Activated CD4-positive, alpha-beta T cell treated with anti-CD3 and anti-CD28 coated beads, Interleukin-2, amount 10 ng/mL, durations not matched to agents 24 days and 14 days (primary cell): ENCODE results near the gene CCDC69. TPM values are rescaled to one million over a fixed set of nuclear protein-coding genes. Genes with fewer than 3 reads are reported as not detected.
"Not testable (repeated sequence)": the region's sequence is repeated elsewhere in the genome, so short reads cannot be mapped to it uniquely, and the experiment has no call there.

Source experiments
- DNase-seq: peaks from one replicate; pipeline ENCODE4 v3.0.0; 2022
- H3K27ac Mint-ChIP-seq: one replicate; pipeline ENCODE4 v1.8.0; 2022; ENCODE audit warnings: mild to moderate bottlenecking, mixed read lengths
- H3K27me3 Mint-ChIP-seq: one replicate; pipeline ENCODE4 v1.8.0; 2022; ENCODE audit warnings: mixed read lengths
- H3K36me3 Mint-ChIP-seq: one replicate; pipeline ENCODE4 v1.8.0; 2022; ENCODE audit warnings: low read depth, mild to moderate bottlenecking, mixed read lengths
- H3K4me1 Mint-ChIP-seq: one replicate; pipeline ENCODE4 v1.8.0; 2021; ENCODE audit warnings: mixed read lengths
- H3K4me3 Mint-ChIP-seq: one replicate; pipeline ENCODE4 v1.8.0; 2022; ENCODE audit warnings: mild to moderate bottlenecking, moderate library complexity, mixed read lengths
- H3K9me3 Mint-ChIP-seq: one replicate; pipeline ENCODE4 v1.8.0; 2021; ENCODE audit warnings: mixed read lengths
- intact Hi-C: fragments of 100-400 bp; cut with micrococcal nuclease; formaldehyde crosslinking; loops from one replicate; pipeline ENCODE4 v1.15.1; 2023
- total RNA-seq: library from RNA; stranded (reverse); gene quantifications from 2 replicates; pipeline ENCODE4 v1.2.3, GENCODE V29; 2022

Gene CCDC69
- total RNA-seq, 1 donor from 2014 or later, result 23.2 TPM

DNA sequence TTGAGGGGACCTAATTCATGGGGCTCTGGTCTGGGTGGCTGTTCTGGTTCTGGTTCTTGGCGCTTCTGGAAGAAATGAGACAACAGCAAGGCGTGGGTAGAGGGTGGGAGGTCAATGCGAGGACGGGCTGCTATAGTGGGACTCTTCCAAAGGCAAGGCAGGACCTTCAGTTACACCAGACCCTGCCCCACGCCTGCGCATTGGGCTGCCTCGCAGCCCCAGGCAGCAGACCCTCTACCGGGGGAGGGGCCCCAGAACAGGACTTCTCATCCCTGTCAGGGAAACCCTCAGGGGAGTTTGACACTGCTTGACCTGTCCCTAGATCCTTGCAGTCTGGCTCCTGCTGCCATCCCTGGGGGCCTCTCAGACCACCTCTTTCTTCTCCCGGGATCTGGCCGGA lies 18.5 kb downstream of the CCDC69 start:
- intact Hi-C loops, result no loop called here
- Mint-ChIP-seq H3K9me3 (no peaks in the 10 kb centered on the region), H3K27me3 (no peaks in the 10 kb centered on the region), H3K27ac (peak overlapping the region; percentile 52), H3K4me1 (peaks cover 40% of the 10 kb centered on the region), H3K4me3 (no peak overlapping the region), H3K36me3 (peaks cover 32% of the 10 kb centered on the region)
- no peak for DNase-seq

DNA sequence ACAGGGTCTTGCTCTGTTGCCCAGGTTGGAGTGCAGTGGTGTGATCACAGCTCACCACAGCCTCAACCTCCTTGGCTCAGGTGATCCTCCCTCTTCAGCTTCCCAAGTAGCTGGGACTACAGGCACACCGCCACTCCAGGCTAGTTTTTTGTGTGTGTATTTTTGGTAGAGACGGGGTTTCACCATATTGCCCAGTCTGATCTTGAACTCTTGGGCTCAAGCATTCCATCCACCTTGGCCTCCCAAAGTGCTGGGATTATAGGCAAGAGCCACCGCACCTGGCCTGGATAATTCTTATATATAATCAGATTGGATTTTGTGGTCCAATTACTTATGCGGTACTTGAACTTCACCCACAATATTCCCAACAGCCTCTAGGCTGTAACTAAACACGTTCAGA lies 19.8 kb downstream of the CCDC69 start:
- H3K36me3 Mint-ChIP-seq, result peaks cover 39% of the 10 kb centered on the region
- H3K27me3 Mint-ChIP-seq, result no peaks in the 10 kb centered on the region
- no peak overlapping the region for H3K27ac Mint-ChIP-seq
- DNase-seq, result no peak
- no peaks in the 10 kb centered on the region for H3K9me3 Mint-ChIP-seq
- intact Hi-C loops, result no loop called here
- no peak overlapping the region for H3K4me3 Mint-ChIP-seq
- H3K4me1 Mint-ChIP-seq, result peaks cover 32% of the 10 kb centered on the region

DNA sequence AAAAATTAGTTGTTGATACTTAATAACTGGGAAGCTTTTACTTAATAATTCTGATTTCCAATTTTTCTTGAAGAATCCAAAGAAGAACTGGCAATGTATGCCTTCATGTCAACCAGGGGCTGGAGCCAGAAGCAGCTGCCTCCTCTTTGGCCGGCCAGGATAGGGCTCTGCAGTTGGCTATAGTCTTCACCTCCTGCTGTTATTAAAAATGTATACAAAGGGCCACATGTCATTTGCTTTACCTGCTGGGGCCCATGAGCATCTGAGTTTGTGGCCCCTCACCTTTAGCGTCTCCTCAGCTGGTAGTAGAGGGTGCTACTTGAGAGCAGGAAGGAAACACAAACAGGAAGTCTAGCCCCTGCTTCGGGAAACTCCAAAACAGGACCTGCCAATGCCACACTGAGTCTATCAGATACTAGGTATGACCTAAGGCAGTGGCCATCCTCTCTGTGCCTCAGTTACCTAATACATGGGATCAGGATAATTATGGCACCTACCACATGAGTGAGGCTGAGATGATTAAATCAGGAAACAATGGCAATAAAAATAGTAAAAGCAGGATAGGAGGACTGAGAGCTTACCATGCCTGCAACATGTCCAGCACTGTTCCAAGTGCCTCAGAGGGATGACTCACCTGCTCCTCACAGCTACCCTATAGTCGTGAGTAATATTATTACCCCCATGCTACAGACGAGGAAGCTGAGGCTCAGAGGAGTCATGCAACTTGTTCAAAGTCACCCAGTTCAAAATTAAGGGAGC lies 21.3 kb downstream of the CCDC69 start:
- H3K27me3 Mint-ChIP-seq, result no peaks in the 10 kb centered on the region
- peaks cover 32% of the 10 kb centered on the region for H3K4me1 Mint-ChIP-seq
- peaks cover 38% of the 10 kb centered on the region for H3K36me3 Mint-ChIP-seq
- intact Hi-C loops, result loop anchor here (1.0 to 2.0 kb wide), 2 partner anchors 9 to 46 kb away; partner anchors contain the start of gene ANXA6
- no peaks in the 10 kb centered on the region for H3K9me3 Mint-ChIP-seq
- peak overlapping the region; percentile 80 for H3K27ac Mint-ChIP-seq
- H3K4me3 Mint-ChIP-seq, result peak overlapping the region; percentile 50
- no peak for DNase-seq

DNA sequence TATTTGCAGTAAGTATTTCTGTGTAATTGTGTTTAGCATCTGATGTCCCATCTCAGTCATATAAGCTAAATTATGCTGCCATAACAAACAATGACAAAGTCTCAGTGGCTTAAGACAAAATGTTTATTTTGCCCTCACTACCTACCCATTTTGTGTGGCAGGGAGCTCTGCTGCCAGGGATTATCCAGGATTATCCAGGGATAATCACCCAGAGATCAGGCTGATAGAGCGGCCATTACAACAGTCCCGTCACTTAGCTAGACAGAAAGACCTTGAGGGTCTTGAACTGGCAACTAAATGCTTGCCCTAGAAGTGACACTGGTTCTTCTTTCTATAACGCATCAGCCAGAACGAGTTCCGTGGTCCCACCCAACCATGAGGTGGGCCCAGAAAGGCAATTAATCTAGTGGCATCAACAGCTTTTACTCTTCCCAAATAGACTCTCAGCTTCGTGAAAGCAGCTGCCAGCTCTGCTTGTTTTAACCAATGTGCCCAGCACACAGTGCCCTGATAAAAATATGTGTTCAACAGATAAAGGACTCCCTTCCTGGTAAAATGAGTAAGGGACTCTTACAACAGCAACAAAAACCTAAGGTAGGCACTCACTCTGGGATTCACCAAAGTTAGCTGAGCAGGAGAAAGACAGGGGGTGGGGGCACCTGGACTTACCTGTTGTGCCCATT lies 22.8 kb downstream of the CCDC69 start:
- H3K9me3 Mint-ChIP-seq, result peaks cover 4% of the 10 kb centered on the region
- peaks cover 48% of the 10 kb centered on the region for H3K36me3 Mint-ChIP-seq
- H3K27me3 Mint-ChIP-seq, result no peaks in the 10 kb centered on the region
- intact Hi-C loops, result no loop called here
- DNase-seq, result no peak
- no peak overlapping the region for H3K4me3 Mint-ChIP-seq
- H3K27ac Mint-ChIP-seq, result peak overlapping the region; percentile 72
- H3K4me1 Mint-ChIP-seq, result peaks cover 40% of the 10 kb centered on the region

- DNase-seq, result no peak
- Mint-ChIP-seq H3K27ac (no peak overlapping the region), H3K27me3 (no peaks in the 10 kb centered on the region), H3K9me3 (peaks cover 4% of the 10 kb centered on the region), H3K36me3 (peaks cover 52% of the 10 kb centered on the region), H3K4me1 (peaks cover 41% of the 10 kb centered on the region), H3K4me3 (no peak overlapping the region)
- intact Hi-C loops, result no loop called here
These were observed 24.2 kb downstream of the CCDC69 start for GRCh38 chr5:151199581-151200185.

- Mint-ChIP-seq H3K9me3 (peaks cover 4% of the 10 kb centered on the region), H3K27ac (no peak overlapping the region), H3K4me3 (no peak overlapping the region), H3K27me3 (no peaks in the 10 kb centered on the region), H3K36me3 (peaks cover 58% of the 10 kb centered on the region), H3K4me1 (peaks cover 39% of the 10 kb centered on the region)
- no peak for DNase-seq
- intact Hi-C loops, result no loop called here
These were observed 25.0 kb downstream of the CCDC69 start for GRCh38 chr5:151198861-151199260.

DNA sequence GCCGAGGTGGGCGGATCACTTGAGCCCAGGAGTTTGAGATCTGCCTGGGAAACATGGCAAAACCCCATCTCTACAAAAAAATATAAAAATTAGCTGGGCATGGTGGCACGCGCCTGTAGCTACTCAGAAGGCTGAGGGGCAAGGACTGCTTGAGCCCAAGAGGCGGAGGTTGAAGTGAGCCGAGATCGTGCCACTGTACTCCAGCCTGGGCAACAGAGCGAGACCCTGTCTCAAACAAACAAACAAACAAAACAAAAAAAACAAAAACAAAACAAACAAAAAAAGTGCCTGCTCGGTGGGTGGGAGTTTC lies 26.6 kb downstream of the CCDC69 start:
- peaks cover 30% of the 10 kb centered on the region for H3K4me1 Mint-ChIP-seq
- intact Hi-C loops, H3K27ac Mint-ChIP-seq, DNase-seq, H3K27me3 Mint-ChIP-seq, H3K4me3 Mint-ChIP-seq: not testable (repeated sequence)
- peaks cover 62% of the 10 kb centered on the region for H3K36me3 Mint-ChIP-seq
- peaks cover 13% of the 10 kb centered on the region for H3K9me3 Mint-ChIP-seq

GRCh38 chr5:151196556-151197290 lies 27.2 kb downstream of the CCDC69 start:
- Mint-ChIP-seq H3K4me3 (no peak overlapping the region), H3K36me3 (peaks cover 66% of the 10 kb centered on the region), H3K4me1 (peaks cover 30% of the 10 kb centered on the region), H3K27ac (peak overlapping the region; percentile 60), H3K27me3 (no peaks in the 10 kb centered on the region), H3K9me3 (peaks cover 13% of the 10 kb centered on the region)
- no peak for DNase-seq
- intact Hi-C loops, result no loop called here

GRCh38 chr5:151195622-151196021 lies 28.3 kb downstream of the CCDC69 start:
- Mint-ChIP-seq H3K4me1 (peaks cover 29% of the 10 kb centered on the region), H3K27ac (peak overlapping the region; percentile 46)

GRCh38 chr5:151192626-151193025 lies 31.3 kb downstream of the CCDC69 start:
- peaks cover 80% of the 10 kb centered on the region for H3K36me3 Mint-ChIP-seq

More at GRCh38 chr5:151195622-151196021, 28.3 kb downstream of the CCDC69 start:
- H3K4me3 Mint-ChIP-seq, result peak overlapping the region; percentile 0
- peaks cover 19% of the 10 kb centered on the region for H3K9me3 Mint-ChIP-seq
- DNase-seq, result no peak
- H3K27me3 Mint-ChIP-seq, result no peaks in the 10 kb centered on the region
- intact Hi-C loops, result no loop called here
- H3K36me3 Mint-ChIP-seq, result peaks cover 66% of the 10 kb centered on the region

GRCh38 chr5:151191661-151192060 lies 32.2 kb downstream of the CCDC69 start:
- intact Hi-C loops, result no loop called here
- H3K27me3 Mint-ChIP-seq, result no peaks in the 10 kb centered on the region
- no peak overlapping the region for H3K27ac Mint-ChIP-seq
- H3K4me3 Mint-ChIP-seq, result no peak overlapping the region
- no peak for DNase-seq
- H3K36me3 Mint-ChIP-seq, result peaks cover 83% of the 10 kb centered on the region
- H3K9me3 Mint-ChIP-seq, result peaks cover 26% of the 10 kb centered on the region
- peaks cover 22% of the 10 kb centered on the region for H3K4me1 Mint-ChIP-seq

More at GRCh38 chr5:151192626-151193025, 31.3 kb downstream of the CCDC69 start:
- no peak for DNase-seq
- Mint-ChIP-seq H3K27me3 (no peaks in the 10 kb centered on the region), H3K27ac (no peak overlapping the region), H3K4me1 (peaks cover 26% of the 10 kb centered on the region), H3K9me3 (peaks cover 30% of the 10 kb centered on the region), H3K4me3 (no peak overlapping the region)
- intact Hi-C loops, result no loop called here

GRCh38 chr5:151189151-151189550 lies 34.7 kb downstream of the CCDC69 start:
- Mint-ChIP-seq H3K4me3 (no peak overlapping the region), H3K27ac (no peak overlapping the region), H3K36me3 (peaks cover 80% of the 10 kb centered on the region), H3K9me3 (peaks cover 26% of the 10 kb centered on the region), H3K4me1 (peaks cover 5% of the 10 kb centered on the region), H3K27me3 (no peaks in the 10 kb centered on the region)
- intact Hi-C loops, result no loop called here
- no peak for DNase-seq

DNA sequence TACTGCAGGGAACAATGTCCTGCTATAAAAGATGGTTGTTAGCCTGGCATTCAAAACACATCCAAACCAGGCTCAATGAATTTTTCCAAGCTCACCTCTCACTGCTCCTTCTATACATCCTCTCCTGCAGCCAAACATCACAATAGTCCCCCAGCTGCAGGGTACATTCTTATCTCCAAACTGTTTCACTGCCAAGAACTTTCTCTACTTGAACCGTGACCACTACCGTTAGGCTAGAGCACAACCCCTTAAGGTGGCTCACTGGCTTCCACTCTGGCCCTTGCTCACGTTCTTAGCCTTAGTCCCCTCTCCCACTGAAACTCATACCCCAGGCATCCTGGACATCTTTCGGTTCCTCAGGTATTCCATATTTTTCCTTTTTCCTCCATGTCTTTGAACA lies 37.4 kb downstream of the CCDC69 start:
- peaks cover 16% of the 10 kb centered on the region for H3K9me3 Mint-ChIP-seq
- intact Hi-C loops, result no loop called here
- no peak for DNase-seq
- H3K4me1 Mint-ChIP-seq, result peaks cover 7% of the 10 kb centered on the region
- H3K36me3 Mint-ChIP-seq, result peaks cover 67% of the 10 kb centered on the region
- no peak overlapping the region for H3K27ac Mint-ChIP-seq
- no peaks in the 10 kb centered on the region for H3K27me3 Mint-ChIP-seq
- H3K4me3 Mint-ChIP-seq, result no peak overlapping the region

GRCh38 chr5:151186052-151186451 lies 37.8 kb downstream of the CCDC69 start:
- intact Hi-C loops, result no loop called here
- H3K27me3 Mint-ChIP-seq, result no peaks in the 10 kb centered on the region
- H3K27ac Mint-ChIP-seq, result no peak overlapping the region
- no peak overlapping the region for H3K4me3 Mint-ChIP-seq
- H3K4me1 Mint-ChIP-seq, result peaks cover 3% of the 10 kb centered on the region
- H3K36me3 Mint-ChIP-seq, result peaks cover 63% of the 10 kb centered on the region
- DNase-seq, result no peak
- peaks cover 11% of the 10 kb centered on the region for H3K9me3 Mint-ChIP-seq
